Dermis microvascular lymphatic vessel endothelial cell (primary cell): Measurements from ENCODE around the gene DNAH3. TPM values are rescaled to one million over a fixed set of nuclear protein-coding genes. Genes with fewer than 3 reads are reported as not detected.

Experiments used
- DNase-seq, 2 donors: peaks; one replicate each; pipeline versions ENCODE4 v3.0.0 to v3.0.0-alpha.2; 2010; ENCODE audit warnings: low read depth in 2 of 2
- total RNA-seq: library from RNA; depleted of rRNA; stranded (reverse); fragments of >200 nt; gene quantifications from 2 replicates; pipeline ENCODE4 v1.2.1, GENCODE V29; 2014

DNAH3 gene
- total RNA-seq, 1 donor from 2014 or later, result under 0.01 TPM

GRCh38 chr16:20905576-20905975, 245.1 kb downstream of the DNAH3 start:
- DNase-seq, result no peak

GRCh38 chr16:20904507-20905081, 246.1 kb downstream of the DNAH3 start:
- DNase-seq, result peak; percentile 97

- DNase-seq, result peak; percentile 48 to 52
These were observed 246.6 kb downstream of the DNAH3 start for GRCh38 chr16:20903899-20904506.

- no peak for DNase-seq
These were observed 247.3 kb downstream of the DNAH3 start for GRCh38 chr16:20903116-20903898.

- no peak for DNase-seq
These were observed 248.2 kb downstream of the DNAH3 start for GRCh38 chr16:20902426-20902825.

- peak in 1 of 2 donors; percentile 69 for DNase-seq
These were observed 249.1 kb downstream of the DNAH3 start for GRCh38 chr16:20901436-20902112.

GRCh38 chr16:20901068-20901435, 249.6 kb downstream of the DNAH3 start:
- DNase-seq, result no peak

GRCh38 chr16:20900299-20901067, 250.2 kb downstream of the DNAH3 start, which contains the start of the genes DCUN1D3 and LYRM1:
TSS of gene DCUN1D3 (minus strand) at chr16:20900358. CDS start at chr16:20862538, 37,820 bp downstream.
TSS of gene LYRM1 (plus strand) at chr16:20900771. CDS start at chr16:20915556, 14,785 bp downstream.
- DNase-seq, result peak; percentile 97 to 99

GRCh38 chr16:20899477-20900298, 251.0 kb downstream of the DNAH3 start:
- DNase-seq, result peak in 1 of 2 donors; percentile 21

GRCh38 chr16:20899071-20899470, 251.6 kb downstream of the DNAH3 start:
- peak in 1 of 2 donors; percentile 25 for DNase-seq

- DNase-seq, result no peak
These were observed 252.7 kb downstream of the DNAH3 start for GRCh38 chr16:20897922-20898321.

- DNase-seq, result no peak
These were observed 253.3 kb downstream of the DNAH3 start for GRCh38 chr16:20897253-20897897.

- DNase-seq, result no peak
These were observed 256.3 kb downstream of the DNAH3 start for GRCh38 chr16:20894388-20894787.

GRCh38 chr16:20889625-20890275, 260.9 kb downstream of the DNAH3 start:
- DNase-seq, result no peak

GRCh38 chr16:20887207-20887606, 263.4 kb downstream of the DNAH3 start:
- no peak for DNase-seq

- DNase-seq, result no peak
These were observed 264.3 kb downstream of the DNAH3 start for GRCh38 chr16:20886320-20886719.

- DNase-seq, result no peak
These were observed 266.4 kb downstream of the DNAH3 start for GRCh38 chr16:20884240-20884556.

- peak in 1 of 2 donors; percentile 61 for DNase-seq
These were observed 266.9 kb downstream of the DNAH3 start for GRCh38 chr16:20883554-20884239.
